H1 (cell line): ENCODE data around the gene DNAJB1.

Experiments used
- CTCF ChIP-seq, 3 experiments: IDR thresholded peaks; 1 replicate in 2 of 3; 2 replicates in 1 of 3; pipeline versions ENCODE4 v1.5.1 to v1.6.1; 2011; ENCODE audit warnings: low read length in 3 of 3, mild to moderate bottlenecking in 3 of 3, inconsistent platforms in 2 of 3, low read depth in 1 of 3, moderate library complexity in 1 of 3; ENCODE audit not compliant: insufficient read depth in 1 of 3; ENCODE audit errors: control extremely low read depth in 1 of 3
- EZH2 ChIP-seq: fragments of 200-600 bp; sonication (generic); IDR thresholded peaks from 2 replicates; pipeline ENCODE4 v1.7.1; 2012; ENCODE audit warnings: low read depth, mild to moderate bottlenecking, moderate library complexity, low read length, inconsistent platforms; ENCODE audit not compliant: severe bottlenecking
- PHF8 ChIP-seq: fragments of 200-600 bp; sonication (generic); conservative IDR thresholded peaks from 2 replicates; pipeline ENCODE4 v1.7.1; 2012; ENCODE audit warnings: low read depth, mild to moderate bottlenecking, inconsistent platforms, low read length, moderate library complexity
- SIN3A ChIP-seq, 2 experiments: IDR thresholded peaks in 1 of 2; conservative IDR thresholded peaks in 1 of 2; 2 replicates each; pipeline ENCODE4 v1.6.1; 2011 to 2012; ENCODE audit warnings: low read length in 2 of 2, improper control_type of control experiment in 1 of 2, low read depth in 1 of 2, mild to moderate bottlenecking in 1 of 2
- TAF1 ChIP-seq: IDR thresholded peaks from 2 replicates; pipeline ENCODE4 v1.6.1; 2011; ENCODE audit warnings: mild to moderate bottlenecking, low read depth, low read length
- TF ChIP-seq, protein P1 (sequence below): IDR thresholded peaks from 2 replicates; pipeline ENCODE4 v1.6.1; 2011; ENCODE audit warnings: low read length, improper control_type of control experiment

GRCh38 chr19:14561249-14561648 is 43.1 kb upstream of the DNAJB1 start:
- TF ChIP-seq, protein P1, sequence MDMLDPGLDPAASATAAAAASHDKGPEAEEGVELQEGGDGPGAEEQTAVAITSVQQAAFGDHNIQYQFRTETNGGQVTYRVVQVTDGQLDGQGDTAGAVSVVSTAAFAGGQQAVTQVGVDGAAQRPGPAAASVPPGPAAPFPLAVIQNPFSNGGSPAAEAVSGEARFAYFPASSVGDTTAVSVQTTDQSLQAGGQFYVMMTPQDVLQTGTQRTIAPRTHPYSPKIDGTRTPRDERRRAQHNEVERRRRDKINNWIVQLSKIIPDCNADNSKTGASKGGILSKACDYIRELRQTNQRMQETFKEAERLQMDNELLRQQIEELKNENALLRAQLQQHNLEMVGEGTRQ = no peak
- TF ChIP-seq CTCF (IDR thresholded peaks at IDR 0.05; ENCODE audit: control extremely low read depth in 1 of 3, insufficient read depth in 1 of 3, low read depth in 1 of 3, low read length in 3 of 3) (no peak), SIN3A (conservative IDR thresholded peaks at IDR 0.05 in 1 of 2, IDR thresholded peaks at IDR 0.05 in 1 of 2; ENCODE audit: low read depth in 1 of 2, low read length in 2 of 2) (no peak), PHF8 (no peak), TAF1 (no peak), EZH2 (no peak)
